ENCODE data around the gene ERI3. TPM values are rescaled to one million over a fixed set of nuclear protein-coding genes. Genes with fewer than 3 reads are reported as not detected.
A peak's percentile ranks its signal among the peaks of the same experiment; 100 is the strongest.

Gene ERI3
- total RNA-seq, 4 donors from 2014 or later, result 28.8 to 63.2 (median 45.0) TPM

DNA sequence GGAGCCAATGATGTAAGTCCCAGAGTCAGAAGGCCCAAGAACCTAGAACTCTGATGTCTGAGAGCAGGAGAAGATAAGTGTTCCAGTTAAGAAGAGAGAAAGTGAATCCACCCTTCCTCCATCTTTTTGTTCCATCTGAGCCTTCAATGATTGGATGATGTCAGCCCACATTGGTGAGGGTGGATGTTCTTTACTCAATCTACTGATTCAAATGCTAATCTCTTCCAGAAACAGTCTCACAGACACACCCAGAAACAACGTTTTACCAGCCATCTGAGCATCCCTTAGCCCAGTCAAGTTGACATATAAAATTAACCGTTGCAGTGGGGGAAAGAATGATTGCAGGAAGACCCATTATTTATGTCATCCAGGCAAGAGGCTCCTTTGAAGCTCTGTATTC, 33.5 kb upstream of the ERI3 start:
- DNase-seq, result no peak
- Histone ChIP-seq H3K27me3 (no peaks in the 10 kb centered on the region), H3K9me3 (no peaks in the 10 kb centered on the region), H3K27ac (no peak overlapping the region), H3K36me3 (no peaks in the 10 kb centered on the region), H3K4me1 (no peaks in the 10 kb centered on the region), H3K4me3 (replicated peaks in 1 of 3) (no peak overlapping the region)
- intact Hi-C loops (cut with DNase I), result no loop called here
- WGBS, 2 donors, result 46 to 68% methylated on average over 2 of the region's 2 CpGs
- TF ChIP-seq POLR2A (IDR thresholded peaks at IDR 0.05), result no peak
- TF ChIP-seq, protein P1, sequence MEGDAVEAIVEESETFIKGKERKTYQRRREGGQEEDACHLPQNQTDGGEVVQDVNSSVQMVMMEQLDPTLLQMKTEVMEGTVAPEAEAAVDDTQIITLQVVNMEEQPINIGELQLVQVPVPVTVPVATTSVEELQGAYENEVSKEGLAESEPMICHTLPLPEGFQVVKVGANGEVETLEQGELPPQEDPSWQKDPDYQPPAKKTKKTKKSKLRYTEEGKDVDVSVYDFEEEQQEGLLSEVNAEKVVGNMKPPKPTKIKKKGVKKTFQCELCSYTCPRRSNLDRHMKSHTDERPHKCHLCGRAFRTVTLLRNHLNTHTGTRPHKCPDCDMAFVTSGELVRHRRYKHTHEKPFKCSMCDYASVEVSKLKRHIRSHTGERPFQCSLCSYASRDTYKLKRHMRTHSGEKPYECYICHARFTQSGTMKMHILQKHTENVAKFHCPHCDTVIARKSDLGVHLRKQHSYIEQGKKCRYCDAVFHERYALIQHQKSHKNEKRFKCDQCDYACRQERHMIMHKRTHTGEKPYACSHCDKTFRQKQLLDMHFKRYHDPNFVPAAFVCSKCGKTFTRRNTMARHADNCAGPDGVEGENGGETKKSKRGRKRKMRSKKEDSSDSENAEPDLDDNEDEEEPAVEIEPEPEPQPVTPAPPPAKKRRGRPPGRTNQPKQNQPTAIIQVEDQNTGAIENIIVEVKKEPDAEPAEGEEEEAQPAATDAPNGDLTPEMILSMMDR (IDR thresholded peaks at IDR 0.05), result no peak

DNA sequence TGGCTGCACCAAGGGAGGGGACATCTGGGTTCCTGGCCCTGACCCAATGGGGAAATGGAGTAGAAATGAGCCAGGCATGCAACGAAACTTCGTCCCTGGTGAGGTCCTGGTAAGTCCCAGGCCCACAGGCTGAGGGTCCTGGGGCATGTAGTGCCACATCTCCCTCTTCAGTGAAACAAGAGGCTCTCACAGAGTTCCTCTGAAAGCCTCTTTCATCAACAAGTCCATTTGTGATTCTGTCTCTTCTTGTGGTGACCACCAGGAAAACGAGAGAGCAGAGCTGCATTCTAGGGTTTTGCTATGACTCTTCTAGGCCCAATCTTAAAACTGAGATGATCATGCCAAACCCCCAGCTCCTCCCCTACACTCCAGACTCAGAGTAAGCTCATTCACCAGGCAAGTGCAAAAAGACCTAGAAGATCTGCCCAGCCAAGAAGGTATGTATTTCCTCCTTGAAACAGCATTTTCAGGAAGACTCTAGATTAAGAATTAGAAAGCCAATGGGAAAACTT, 25.7 kb upstream of the ERI3 start:
- 67 to 72% methylated on average over 3 of the region's 3 CpGs for WGBS, 2 donors
- H3K27me3 ChIP-seq, result no peaks in the 10 kb centered on the region
- TF ChIP-seq, protein P1 (IDR thresholded peaks at IDR 0.05), result no peak
- no peak for TF ChIP-seq POLR2A (IDR thresholded peaks at IDR 0.05)
- no peaks in the 10 kb centered on the region for H3K4me1 ChIP-seq
- H3K9me3 ChIP-seq, result no peaks in the 10 kb centered on the region
- no peak overlapping the region for H3K27ac ChIP-seq
- intact Hi-C loops (cut with DNase I), result no loop called here
- H3K4me3 ChIP-seq (replicated peaks in 1 of 3), result no peak overlapping the region
- H3K36me3 ChIP-seq, result no peaks in the 10 kb centered on the region
- DNase-seq, result no peak

GRCh38 chr1:44377925-44378784, 23.1 kb upstream of the ERI3 start:
- TF ChIP-seq, protein P1 (IDR thresholded peaks at IDR 0.05), result peak; percentile 27 to 73 (median 59)
- TF ChIP-seq POLR2A (IDR thresholded peaks at IDR 0.05), result no peak
- Histone ChIP-seq H3K9me3 (no peaks in the 10 kb centered on the region), H3K36me3 (no peaks in the 10 kb centered on the region), H3K27ac (no peak overlapping the region), H3K4me3 (replicated peaks in 1 of 3) (no peak overlapping the region), H3K27me3 (no peaks in the 10 kb centered on the region), H3K4me1 (no peaks in the 10 kb centered on the region)
- WGBS, 2 donors, result 54 to 68% methylated on average over 12 of the region's 12 CpGs
- intact Hi-C loops (cut with DNase I), result loop anchor here (2.0 kb wide), 1 partner anchor 215 kb away; no protein-coding TSS in a partner anchor
- DNase-seq, result peak; percentile 56 to 65

- H3K9me3 ChIP-seq, result no peaks in the 10 kb centered on the region
- H3K4me1 ChIP-seq, result no peaks in the 10 kb centered on the region
- no peak for DNase-seq
- TF ChIP-seq POLR2A (IDR thresholded peaks at IDR 0.05), result no peak
- TF ChIP-seq, protein P1 (IDR thresholded peaks at IDR 0.05), result no peak
- intact Hi-C loops (cut with DNase I), result no loop called here
- no peaks in the 10 kb centered on the region for H3K27me3 ChIP-seq
- H3K36me3 ChIP-seq, result no peaks in the 10 kb centered on the region
- WGBS, 2 donors, result 93 to 96% methylated on average over 6 of the region's 6 CpGs
- no peak overlapping the region for H3K4me3 ChIP-seq (replicated peaks in 1 of 3)
- no peak overlapping the region for H3K27ac ChIP-seq
Measured at GRCh38 chr1:44375547-44375946, 20.5 kb upstream of the ERI3 start.

DNA sequence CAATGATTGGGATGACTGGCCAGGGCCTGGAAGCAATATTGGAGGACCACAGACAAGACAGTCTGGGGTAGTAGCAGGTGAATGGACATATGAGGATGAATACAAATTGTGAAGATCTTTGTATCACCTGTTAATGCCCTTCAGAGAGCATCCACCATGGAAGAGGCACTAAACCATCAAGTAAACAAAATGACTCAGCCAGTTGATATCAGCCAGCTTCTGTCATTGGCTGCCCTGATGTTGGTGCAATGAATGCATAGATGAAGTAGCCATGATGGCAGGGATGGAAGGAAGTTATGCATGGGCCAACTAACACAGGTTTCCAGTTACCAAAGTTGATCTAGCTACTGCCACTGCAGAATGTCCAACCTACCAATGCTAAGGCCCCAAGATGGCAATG, 16.1 kb upstream of the ERI3 start:
- Histone ChIP-seq H3K9me3 (no peaks in the 10 kb centered on the region), H3K27ac (no peak overlapping the region), H3K4me1 (no peaks in the 10 kb centered on the region), H3K36me3 (no peaks in the 10 kb centered on the region), H3K27me3 (no peaks in the 10 kb centered on the region), H3K4me3 (replicated peaks in 1 of 3) (no peak overlapping the region)
- intact Hi-C loops (cut with DNase I), result no loop called here
- TF ChIP-seq POLR2A (IDR thresholded peaks at IDR 0.05), result no peak
- TF ChIP-seq, protein P1 (IDR thresholded peaks at IDR 0.05), result no peak
- DNase-seq, result no peak

Measured in thyroid gland (tissue), 4 donors.